Endothelial cell of umbilical vein (primary cell): ENCODE measurements around the gene METTL18. TPM values are rescaled to one million over a fixed set of nuclear protein-coding genes. Genes with fewer than 3 reads are reported as not detected.

Source experiments
- BruUV-seq: library from RNA; stranded (reverse); fragments of 400-500 nt; replicated peaks from 2 replicates; lab custom pipeline; 2021; lab: Mats Ljungman, UMichigan
- CTCF ChIA-PET: fragments of 300-600, 350-600 bp; sonication (Branson Sonifier 250); formaldehyde crosslinking; loops from one replicate; lab custom pipeline; 2021; ENCODE audit warnings: antibody characterized with exemption, inconsistent platforms; lab: Charles Lee
- POLR2A ChIA-PET: fragments of 300-600, 350-600 bp; sonication (Branson Sonifier 250); formaldehyde crosslinking; loops from one replicate; lab custom pipeline; 2021; ENCODE audit warnings: antibody characterized with exemption, inconsistent platforms; lab: Charles Lee
- DNase-seq: peaks from one replicate; pipeline ENCODE4 v3.0.0-alpha.2; 2011; ENCODE audit warnings: low read depth, low spot score
- FAIRE-seq: peaks from 2 replicates; lab custom pipeline; 2011; peaks lifted over from hg19 to GRCh38; lab: Jason Lieb, UNC
- H2AFZ ChIP-seq: 2 replicates; pipeline ENCODE4 v1.6.0; 2012; ENCODE audit warnings: low read depth, low read length, control low read depth, inconsistent platforms
- H3K27ac ChIP-seq: 2 replicates; pipeline ENCODE4 v1.5.1; 2011; ENCODE audit warnings: low read depth, mild to moderate bottlenecking, control low read depth, low read length, moderate library complexity; ENCODE audit not compliant: insufficient read depth
- H3K27me3 ChIP-seq, 2 experiments: 2 replicates each; pipeline versions ENCODE4 v1.6.0 to v1.6.1; 2011; ENCODE audit warnings: low read length in 2 of 2, mixed read lengths in 1 of 2; ENCODE audit not compliant: control insufficient read depth in 2 of 2, insufficient read depth in 2 of 2
- H3K36me3 ChIP-seq, 2 experiments: 2 replicates in 1 of 2; 3 replicates in 1 of 2; pipeline ENCODE4 v1.5.1; 2011; ENCODE audit warnings: low read length in 2 of 2, mild to moderate bottlenecking in 1 of 2, moderate library complexity in 1 of 2; ENCODE audit not compliant: control insufficient read depth in 2 of 2, insufficient read depth in 2 of 2; ENCODE audit errors: extremely low read depth in 1 of 2
- H3K4me1 ChIP-seq: 3 replicates; pipeline ENCODE4 v1.5.1; 2011; ENCODE audit warnings: mild to moderate bottlenecking, low read length; ENCODE audit not compliant: control insufficient read depth, insufficient read depth; ENCODE audit errors: extremely low read depth
- H3K4me2 ChIP-seq: 2 replicates; pipeline ENCODE4 v1.6.1; 2011; ENCODE audit warnings: low read length, control low read depth, mixed read lengths; ENCODE audit not compliant: insufficient read depth
- H3K4me3 ChIP-seq, 3 experiments: fragments of 200-600 bp in 1 of 3; sonication (generic), shearing (Covaris generic) in 1 of 3; replicated peaks in 1 of 3; 2 replicates each; pipeline ENCODE4 v1.5.1; 2011 to 2016; ENCODE audit warnings: control low read depth in 3 of 3, low read length in 3 of 3, mild to moderate bottlenecking in 2 of 3, inconsistent platforms in 1 of 3, low read depth in 1 of 3, moderate library complexity in 1 of 3; ENCODE audit not compliant: insufficient read depth in 1 of 3
- H3K79me2 ChIP-seq: 2 replicates; pipeline ENCODE4 v1.6.0; 2012; ENCODE audit warnings: low read length, inconsistent platforms; ENCODE audit not compliant: control insufficient read depth, insufficient read depth
- H3K9ac ChIP-seq: replicated peaks from 2 replicates; pipeline ENCODE3; 2011; ENCODE audit warnings: low read length, control low read depth; ENCODE audit not compliant: insufficient read depth; ENCODE audit errors: extremely low read depth
- H3K9me1 ChIP-seq: replicated peaks from 3 replicates; pipeline ENCODE4 v1.6.0; 2011; ENCODE audit warnings: mild to moderate bottlenecking, low read length; ENCODE audit not compliant: control insufficient read depth, insufficient read depth; ENCODE audit errors: extremely low read depth
- H3K9me3 ChIP-seq: replicated peaks from 2 replicates; pipeline ENCODE4 v1.5.1; 2012; ENCODE audit warnings: low read length, inconsistent platforms; ENCODE audit not compliant: control insufficient read depth, insufficient read depth
- H4K20me1 ChIP-seq: replicated peaks from 2 replicates; pipeline ENCODE3; 2011; ENCODE audit warnings: mild to moderate bottlenecking, low read length; ENCODE audit not compliant: control insufficient read depth, insufficient read depth; ENCODE audit errors: extremely low read depth
- EZH2 ChIP-seq: IDR thresholded peaks from 2 replicates; pipeline ENCODE4 v1.6.1; 2012; ENCODE audit warnings: borderline replicate concordance, low read depth, mild to moderate bottlenecking, moderate library complexity, low read length, inconsistent platforms; ENCODE audit not compliant: severe bottlenecking
- FOS ChIP-seq: IDR thresholded peaks from 2 replicates; pipeline ENCODE4 v1.6.1; 2011; ENCODE audit warnings: mild to moderate bottlenecking, low read length, moderate library complexity, borderline replicate concordance; ENCODE audit not compliant: insufficient read depth
- GATA2 ChIP-seq: IDR thresholded peaks from 2 replicates; pipeline ENCODE4 v1.7.0; 2011; ENCODE audit warnings: low read depth, mild to moderate bottlenecking, moderate library complexity, mixed read lengths, low read length; ENCODE audit not compliant: insufficient read length, insufficient read depth
- JUN ChIP-seq: IDR thresholded peaks from 2 replicates; pipeline ENCODE4 v1.6.1; 2011; ENCODE audit warnings: borderline replicate concordance, low read depth; ENCODE audit not compliant: insufficient read length, insufficient read depth
- MAX ChIP-seq: IDR thresholded peaks from 2 replicates; pipeline ENCODE4 v1.6.1; 2011; ENCODE audit not compliant: insufficient read depth, insufficient read length
- MYC ChIP-seq: IDR thresholded peaks from one replicate; pipeline ENCODE4 v1.6.1; 2011; ENCODE audit warnings: mild to moderate bottlenecking, low read depth, low read length
- dilution Hi-C: fragments of 300-500 bp; cut with MboI; formaldehyde crosslinking; loops from one replicate; pipeline ENCODE4 v1.15.0; 2019; ENCODE audit warnings: low sequenced_read_pairs; ENCODE audit not compliant: extremely low pct_ligation_motif_present
- intact Hi-C: fragments of 100-400 bp; cut with micrococcal nuclease; formaldehyde crosslinking; loops from one replicate; pipeline ENCODE4 v1.10.0; 2022
- polyA plus RNA-seq, 4 experiments: library from polyadenylated mRNA; depleted of rRNA in 3 of 4; stranded (reverse) in 3 of 4; unstranded in 1 of 4; fragments of >200 nt; gene quantifications; 2 replicates each; pipeline versions ENCODE4 v1.2.1 to v1.2.3, GENCODE V29; 2011 to 2012; ENCODE audit warnings: missing spikeins in 1 of 4
- total RNA-seq: library from RNA; stranded (reverse); gene quantifications from 2 replicates; pipeline ENCODE4 v1.2.3, GENCODE V29; 2021
- TF ChIP-seq, protein P1 (sequence below), 2 donors: IDR thresholded peaks; 1 replicate in 1 of 2; 2 replicates in 1 of 2; pipeline ENCODE4 v1.5.1; 2011; ENCODE audit warnings: low read length in 2 of 2, mild to moderate bottlenecking in 2 of 2, moderate library complexity in 2 of 2, control low read depth in 1 of 2, inconsistent platforms in 1 of 2, low read depth in 1 of 2; ENCODE audit not compliant: insufficient read depth in 1 of 2; ENCODE audit errors: extremely low read depth in 1 of 2

Gene METTL18
- total and polyA plus RNA-seq, 2 donors (not counting 3 experiments of a cell fraction or from before 2014, with no cell fraction given) = 1.1 to 6.6 TPM

DNA sequence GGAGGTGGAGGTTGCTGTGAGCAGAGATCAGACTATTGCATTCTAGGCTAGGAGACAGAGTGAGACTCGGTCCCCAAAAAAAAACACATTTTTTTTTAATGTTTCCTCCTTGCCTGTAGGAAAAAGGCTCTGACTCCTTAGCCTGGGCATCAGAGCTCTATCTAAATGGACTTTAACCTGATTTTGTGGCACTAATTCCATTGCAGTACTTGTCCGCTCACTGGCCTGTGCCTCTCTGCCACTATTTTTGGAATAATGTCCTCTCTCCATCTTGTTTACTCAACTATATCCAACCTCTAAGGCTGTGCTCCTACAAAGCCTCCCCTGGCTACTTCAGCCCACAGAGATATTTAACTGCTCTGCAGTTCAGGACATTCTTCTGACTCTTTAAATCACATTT, 26.5 kb downstream of the METTL18 start:
- H3K4me1 ChIP-seq = no peaks in the 10 kb centered on the region
- H3K4me2 ChIP-seq = no peak overlapping the region
- H3K9ac ChIP-seq = no peak overlapping the region
- FAIRE-seq (no peak), DNase-seq (no peak)
- no peaks in the 10 kb centered on the region for H3K9me1 ChIP-seq
- intact Hi-C loops = no loop called here
- H3K36me3 ChIP-seq = no peaks in the 10 kb centered on the region
- no peaks in the 10 kb centered on the region for H4K20me1 ChIP-seq
- H3K9me3 ChIP-seq = no peaks in the 10 kb centered on the region
- peaks cover 1 to 2% of the 10 kb centered on the region in 2 experiments for H3K27me3 ChIP-seq
- dilution Hi-C loops = no loop called here
- POLR2A ChIA-PET = no interaction called here
- no peaks in the 10 kb centered on the region for H3K79me2 ChIP-seq
- TF ChIP-seq JUN (no peak), EZH2 (no peak), GATA2 (no peak), FOS (no peak), MYC (no peak), MAX (no peak)
- TF ChIP-seq, protein P1, sequence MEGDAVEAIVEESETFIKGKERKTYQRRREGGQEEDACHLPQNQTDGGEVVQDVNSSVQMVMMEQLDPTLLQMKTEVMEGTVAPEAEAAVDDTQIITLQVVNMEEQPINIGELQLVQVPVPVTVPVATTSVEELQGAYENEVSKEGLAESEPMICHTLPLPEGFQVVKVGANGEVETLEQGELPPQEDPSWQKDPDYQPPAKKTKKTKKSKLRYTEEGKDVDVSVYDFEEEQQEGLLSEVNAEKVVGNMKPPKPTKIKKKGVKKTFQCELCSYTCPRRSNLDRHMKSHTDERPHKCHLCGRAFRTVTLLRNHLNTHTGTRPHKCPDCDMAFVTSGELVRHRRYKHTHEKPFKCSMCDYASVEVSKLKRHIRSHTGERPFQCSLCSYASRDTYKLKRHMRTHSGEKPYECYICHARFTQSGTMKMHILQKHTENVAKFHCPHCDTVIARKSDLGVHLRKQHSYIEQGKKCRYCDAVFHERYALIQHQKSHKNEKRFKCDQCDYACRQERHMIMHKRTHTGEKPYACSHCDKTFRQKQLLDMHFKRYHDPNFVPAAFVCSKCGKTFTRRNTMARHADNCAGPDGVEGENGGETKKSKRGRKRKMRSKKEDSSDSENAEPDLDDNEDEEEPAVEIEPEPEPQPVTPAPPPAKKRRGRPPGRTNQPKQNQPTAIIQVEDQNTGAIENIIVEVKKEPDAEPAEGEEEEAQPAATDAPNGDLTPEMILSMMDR (IDR thresholded peaks at IDR 0.05; ENCODE audit: extremely low read depth in 1 of 2, insufficient read depth in 1 of 2, low read depth in 1 of 2, low read length in 2 of 2) = no peak
- CTCF ChIA-PET = no interaction called here
- H3K4me3 ChIP-seq = no peak overlapping the region
- no peak overlapping the region for H2AFZ ChIP-seq
- H3K27ac ChIP-seq = no peak overlapping the region
- no TSS peak for BruUV-seq
